GM18868 (cell line): ENCODE measurements around the gene CRYBA2.
A peak's percentile ranks its signal among the peaks of the same experiment; 100 is the strongest.

Source experiments
- ATAC-seq: cut with Tn5 transposase; IDR thresholded peaks from one replicate; pipeline ENCODE4 v1.9.1; 2021; ENCODE audit warnings: mild to moderate bottlenecking, moderate library complexity; ENCODE audit not compliant: unreplicated experiment

CRYBA2 gene

GRCh38 chr2:218983263-218983933 lies 9.8 kb downstream of the CRYBA2 start:
- no peak for ATAC-seq

- ATAC-seq: no peak
Measured at GRCh38 chr2:218982586-218983262, 10.5 kb downstream of the CRYBA2 start.

- no peak for ATAC-seq
Measured at GRCh38 chr2:218981881-218982585, 11.2 kb downstream of the CRYBA2 start.

- ATAC-seq: no peak
Measured at GRCh38 chr2:218981390-218981880, 11.8 kb downstream of the CRYBA2 start.

- no peak for ATAC-seq
Measured at GRCh38 chr2:218980735-218981389, 12.4 kb downstream of the CRYBA2 start.

- peak; percentile 90 for ATAC-seq
Measured at GRCh38 chr2:218979846-218980734, 13.1 kb downstream of the CRYBA2 start.

- no peak for ATAC-seq
Measured at GRCh38 chr2:218975060-218975777, 18.0 kb downstream of the CRYBA2 start.

- no peak for ATAC-seq
Measured at GRCh38 chr2:218970894-218971293, 22.3 kb downstream of the CRYBA2 start.

- no peak for ATAC-seq
Measured at GRCh38 chr2:218964041-218964771, 29.0 kb downstream of the CRYBA2 start.

- ATAC-seq: no peak
Measured at GRCh38 chr2:218963601-218964000, 29.6 kb downstream of the CRYBA2 start.

- ATAC-seq: no peak
Measured at GRCh38 chr2:218962859-218963492, 30.2 kb downstream of the CRYBA2 start.

- no peak for ATAC-seq
Measured at GRCh38 chr2:218961651-218962570, 31.3 kb downstream of the CRYBA2 start.

GRCh38 chr2:218961229-218961628 lies 32.0 kb downstream of the CRYBA2 start:
- ATAC-seq: no peak

- no peak for ATAC-seq
Measured at GRCh38 chr2:218960309-218961165, 32.7 kb downstream of the CRYBA2 start.

- no peak for ATAC-seq
Measured at GRCh38 chr2:218959761-218960308, 33.4 kb downstream of the CRYBA2 start.

- peak; percentile 99 for ATAC-seq
Measured at GRCh38 chr2:218959141-218959731, 34.0 kb downstream of the CRYBA2 start, which contains the start of gene CDK5R2. TSS of gene CDK5R2 (plus strand) at chr2:218959666. CDS start at chr2:218959821, 155 bp downstream.
